GM12865 (cell line): ENCODE data around the gene NEMP1.

Source experiments
- DNase-seq: peaks from one replicate; pipeline ENCODE4 v3.0.0; 2010; ENCODE audit warnings: low read depth
- H3K4me3 ChIP-seq: 2 replicates; pipeline ENCODE4 v1.5.1; 2011; ENCODE audit warnings: mild to moderate bottlenecking, low read depth, low read length, control low read depth
- CTCF ChIP-seq: IDR thresholded peaks from 2 replicates; pipeline ENCODE4 v1.5.1; 2011; ENCODE audit warnings: low read length, control low read depth, low read depth, inconsistent platforms; ENCODE audit not compliant: insufficient read depth; ENCODE audit errors: missing control alignments

Gene NEMP1

GRCh38 chr12:57106021-57106708 lies 27.6 kb upstream of the NEMP1 start:
- no peak overlapping the region for H3K4me3 ChIP-seq
- DNase-seq, result no peak
- TF ChIP-seq CTCF, result no peak

- no peak overlapping the region for H3K4me3 ChIP-seq
- no peak for TF ChIP-seq CTCF
- DNase-seq, result no peak
Observed at GRCh38 chr12:57105011-57105753, 26.6 kb upstream of the NEMP1 start.

- DNase-seq, result no peak
- H3K4me3 ChIP-seq, result no peak overlapping the region
- TF ChIP-seq CTCF, result no peak
Observed at GRCh38 chr12:57104292-57104910, 25.8 kb upstream of the NEMP1 start.

GRCh38 chr12:57103856-57104255 lies 25.3 kb upstream of the NEMP1 start:
- TF ChIP-seq CTCF, result no peak
- no peak for DNase-seq

GRCh38 chr12:57101892-57102695 lies 23.5 kb upstream of the NEMP1 start:
- no peak overlapping the region for H3K4me3 ChIP-seq
- DNase-seq, result no peak
- TF ChIP-seq CTCF, result no peak

More at GRCh38 chr12:57103856-57104255, 25.3 kb upstream of the NEMP1 start:
- no peak overlapping the region for H3K4me3 ChIP-seq

- no peak overlapping the region for H3K4me3 ChIP-seq
- no peak for DNase-seq
- TF ChIP-seq CTCF, result no peak
Observed at GRCh38 chr12:57099766-57100165, 21.2 kb upstream of the NEMP1 start.
